Liver (tissue), 9 donors: Measurements from ENCODE around the gene ENDOU. TPM values are rescaled to one million over a fixed set of nuclear protein-coding genes. Genes with fewer than 3 reads are reported as not detected.

Source experiments
- DNase-seq: peaks from one replicate; pipeline ENCODE4 v3.0.0-alpha.2; 2017; ENCODE audit warnings: low spot score
- H3K27ac ChIP-seq, 2 donors: one replicate each; pipeline ENCODE4 v1.7.0; 2013; ENCODE audit warnings: inconsistent platforms in 2 of 2, low read length in 2 of 2, control low read depth in 1 of 2, low read depth in 1 of 2, mild to moderate bottlenecking in 1 of 2
- H3K27me3 ChIP-seq, 4 donors: one replicate each; pipeline versions ENCODE4 v1.6.1 to v1.7.0; 2013; ENCODE audit warnings: low read length in 3 of 4, inconsistent platforms in 1 of 4, mild to moderate bottlenecking in 1 of 4, moderate library complexity in 1 of 4; ENCODE audit not compliant: control insufficient read depth in 4 of 4, insufficient read depth in 4 of 4
- H3K36me3 ChIP-seq, 4 donors: one replicate each; pipeline versions ENCODE4 v1.6.1 to v1.7.0; 2013; ENCODE audit warnings: low read length in 3 of 4, mild to moderate bottlenecking in 3 of 4, low read depth in 1 of 4, moderate library complexity in 1 of 4; ENCODE audit not compliant: control insufficient read depth in 4 of 4, insufficient read depth in 3 of 4
- H3K4me1 ChIP-seq, 4 donors: one replicate each; pipeline versions ENCODE4 v1.6.1 to v1.7.0; 2013; ENCODE audit warnings: low read length in 3 of 4, mild to moderate bottlenecking in 3 of 4, moderate library complexity in 1 of 4; ENCODE audit not compliant: control insufficient read depth in 4 of 4, insufficient read depth in 4 of 4
- H3K4me3 ChIP-seq, 3 donors: one replicate each; pipeline versions ENCODE4 v1.6.1 to v1.7.0; 2013; ENCODE audit warnings: low read length in 3 of 3, control low read depth in 1 of 3, low read depth in 1 of 3, mild to moderate bottlenecking in 1 of 3
- H3K9ac ChIP-seq, 2 donors: one replicate each; pipeline ENCODE4 v1.7.0; 2013; ENCODE audit warnings: low read length in 2 of 2, mild to moderate bottlenecking in 2 of 2, moderate library complexity in 2 of 2, control low read depth in 1 of 2, low read depth in 1 of 2
- H3K9me3 ChIP-seq, 4 donors: one replicate each; pipeline versions ENCODE4 v1.6.1 to v1.7.0; 2013; ENCODE audit warnings: low read length in 3 of 4; ENCODE audit not compliant: control insufficient read depth in 4 of 4
- ATF3 ChIP-seq: IDR thresholded peaks from 2 replicates; pipeline ENCODE4 v1.6.1; 2016; ENCODE audit warnings: antibody characterized with exemption
- CTCF ChIP-seq: fragments of 150-350 bp; IDR thresholded peaks from 2 replicates; pipeline ENCODE4 v1.5.1; 2017; ENCODE audit warnings: improper control_type of control experiment, low read depth, low read length; ENCODE audit not compliant: missing input control
- EGR1 ChIP-seq, 2 donors: IDR thresholded peaks; 2 replicates each; pipeline ENCODE4 v1.6.1; 2016 to 2018; ENCODE audit warnings: antibody characterized with exemption in 2 of 2, low read depth in 2 of 2
- FOXA2 ChIP-seq: IDR thresholded peaks from 2 replicates; pipeline ENCODE4 v1.6.1; 2016; ENCODE audit warnings: antibody characterized with exemption
- GABPA ChIP-seq, 2 donors: IDR thresholded peaks in 1 of 2; conservative IDR thresholded peaks in 1 of 2; 2 replicates each; pipeline ENCODE4 v1.6.1; 2016; ENCODE audit warnings: antibody characterized with exemption in 2 of 2, mild to moderate bottlenecking in 1 of 2, moderate library complexity in 1 of 2
- HNF4A ChIP-seq, 2 donors: conservative IDR thresholded peaks; 2 replicates each; pipeline ENCODE4 v1.6.1; 2016; ENCODE audit warnings: antibody characterized with exemption in 2 of 2, mild to moderate bottlenecking in 2 of 2
- HNF4G ChIP-seq: IDR thresholded peaks from 2 replicates; pipeline ENCODE4 v1.6.1; 2016; ENCODE audit warnings: antibody characterized with exemption
- MAX ChIP-seq: IDR thresholded peaks from 2 replicates; pipeline ENCODE4 v1.6.1; 2016; ENCODE audit warnings: antibody characterized with exemption
- NR2F2 ChIP-seq: IDR thresholded peaks from 2 replicates; pipeline ENCODE4 v1.6.1; 2016; ENCODE audit warnings: antibody characterized with exemption
- RAD21 ChIP-seq, 2 donors: IDR thresholded peaks; 2 replicates each; pipeline ENCODE4 v1.6.1; 2016; ENCODE audit warnings: antibody characterized with exemption in 2 of 2, mild to moderate bottlenecking in 2 of 2
- REST ChIP-seq: IDR thresholded peaks from 2 replicates; pipeline ENCODE4 v1.6.1; 2016; ENCODE audit warnings: antibody characterized with exemption, mild to moderate bottlenecking
- RXRA ChIP-seq, 2 donors: IDR thresholded peaks; 2 replicates each; pipeline ENCODE4 v1.6.1; 2017 to 2018; ENCODE audit warnings: antibody characterized with exemption in 2 of 2, mild to moderate bottlenecking in 1 of 2
- SP1 ChIP-seq: IDR thresholded peaks from 2 replicates; pipeline ENCODE4 v1.6.1; 2018; ENCODE audit warnings: antibody characterized with exemption, mild to moderate bottlenecking
- TAF1 ChIP-seq: conservative IDR thresholded peaks from 2 replicates; pipeline ENCODE4 v1.6.1; 2016; ENCODE audit warnings: antibody characterized with exemption, mild to moderate bottlenecking
- YY1 ChIP-seq: IDR thresholded peaks from 2 replicates; pipeline ENCODE4 v1.6.1; 2016; ENCODE audit warnings: antibody characterized with exemption, mild to moderate bottlenecking
- WGBS: extraction: QIAGEN DNeasy Blood & Tissue Kit; methylation state at CpG from one replicate; pipeline ENCODE4 v1.1.7; 2013; 5-methylcytosine and 5-hydroxymethylcytosine counted together
- polyA plus RNA-seq, 2 donors: library from polyadenylated mRNA; stranded (reverse) in 1 of 2; unstranded in 1 of 2; fragments of 200-250 nt in 1 of 2; fragments of >200 nt in 1 of 2; fragmentation: Nextera tagmentation in 1 of 2; extraction: Ambion mirVana in 1 of 2; gene quantifications; one replicate each; pipeline versions ENCODE4 v1.2.1 to v1.2.3, GENCODE V29; 2013 to 2015
- total RNA-seq, 2 donors: library from RNA; depleted of rRNA; stranded (reverse); fragments of >200 nt; gene quantifications; one replicate each; pipeline ENCODE4 v1.2.3, GENCODE V29; 2014
- donor health status: healthy.
- donor health status: healthy.
- donor health status: healthy.
- donor health status: healthy.
- donor health status: healthy.

ENDOU gene
- total and polyA plus RNA-seq, 4 donors = 0.25 TPM; not detected in 3

- DNase-seq = no peak
- Histone ChIP-seq H3K4me1 (no peaks in the 10 kb centered on the region), H3K9me3 (no peaks in the 10 kb centered on the region), H3K36me3 (peaks cover 2 to 9% (median 6%) of the 10 kb centered on the region in 4 donors), H3K27ac (no peak overlapping the region), H3K9ac (no peak overlapping the region), H3K4me3 (no peak overlapping the region), H3K27me3 (no peaks in the 10 kb centered on the region)
- TF ChIP-seq TAF1 = no peak
- TF ChIP-seq MAX = no peak
- no peak for TF ChIP-seq HNF4G
- no peak for TF ChIP-seq EGR1 (IDR thresholded peaks at IDR 0.05; ENCODE audit: low read depth in 2 of 2)
- no peak for TF ChIP-seq CTCF
- WGBS = 85% methylated on average over 2 of the region's 2 CpGs
Observed at GRCh38 chr12:47689215-47689614, 36.1 kb downstream of the ENDOU start.

- no peak overlapping the region for H3K9ac ChIP-seq
- H3K4me1 ChIP-seq = no peaks in the 10 kb centered on the region
- DNase-seq = no peak
- H3K27me3 ChIP-seq = no peaks in the 10 kb centered on the region
- WGBS = 78% methylated on average over 3 of the region's 3 CpGs
- TF ChIP-seq GABPA (IDR thresholded peaks at IDR 0.05 in 1 of 2, conservative IDR thresholded peaks at IDR 0.05 in 1 of 2) (no peak), MAX (no peak), TAF1 (no peak), RAD21 (IDR thresholded peaks at IDR 0.05) (no peak), SP1 (no peak), NR2F2 (no peak), RXRA (IDR thresholded peaks at IDR 0.05) (no peak), ATF3 (no peak), REST (no peak), HNF4G (no peak), FOXA2 (no peak), HNF4A (conservative IDR thresholded peaks at IDR 0.05) (no peak), YY1 (no peak), EGR1 (IDR thresholded peaks at IDR 0.05; ENCODE audit: low read depth in 2 of 2) (no peak), CTCF (no peak)
- no peak overlapping the region for H3K27ac ChIP-seq
- no peak overlapping the region for H3K4me3 ChIP-seq
- peaks cover 2 to 8% (median 4%) of the 10 kb centered on the region in 4 donors for H3K36me3 ChIP-seq
- no peaks in the 10 kb centered on the region for H3K9me3 ChIP-seq
Observed at GRCh38 chr12:47687636-47688035, 37.7 kb downstream of the ENDOU start.
